DLD1 (cell line): Measurements from ENCODE around the gene KDM2A.
"Not testable (repeated sequence)": the region's sequence is repeated elsewhere in the genome, so short reads cannot be mapped to it uniquely, and the experiment has no call there.

Experiments
- in situ Hi-C: cut with HindIII; loops from 2 replicates; pipeline ENCODE4 v1.10.0; 2017; ENCODE audit warnings: low sequenced_read_pairs

Gene KDM2A

GRCh38 chr11:67255353-67255752 is 136.3 kb downstream of the KDM2A start:
- in situ Hi-C loops: no loop called here

GRCh38 chr11:67255864-67256263 is 136.8 kb downstream of the KDM2A start:
- in situ Hi-C loops: no loop called here

- in situ Hi-C loops: no loop called here
These were observed 137.5 kb downstream of the KDM2A start for GRCh38 chr11:67256477-67257135.

- in situ Hi-C loops: no loop called here
These were observed 141.3 kb downstream of the KDM2A start for GRCh38 chr11:67260406-67260805.

GRCh38 chr11:67260885-67261639 is 142.0 kb downstream of the KDM2A start:
- in situ Hi-C loops: not testable (repeated sequence)

GRCh38 chr11:67261640-67261945 is 142.5 kb downstream of the KDM2A start:
- in situ Hi-C loops: no loop called here

GRCh38 chr11:67261946-67262681 is 143.1 kb downstream of the KDM2A start:
- in situ Hi-C loops: no loop called here

- in situ Hi-C loops: no loop called here
These were observed 143.9 kb downstream of the KDM2A start for GRCh38 chr11:67262731-67263675.

GRCh38 chr11:67264260-67264659 is 145.2 kb downstream of the KDM2A start:
- in situ Hi-C loops: no loop called here

- in situ Hi-C loops: no loop called here
These were observed 146.0 kb downstream of the KDM2A start for GRCh38 chr11:67264877-67265632.

GRCh38 chr11:67265633-67266448 is 146.8 kb downstream of the KDM2A start:
- in situ Hi-C loops: no loop called here

GRCh38 chr11:67266449-67267187 is 147.6 kb downstream of the KDM2A start, which contains the start of gene GRK2:
Gene GRK2 (plus strand): TSS chr11:67266473. CDS start chr11:67266700, 227 bp downstream.
- in situ Hi-C loops: no loop called here

- in situ Hi-C loops: no loop called here
These were observed 148.4 kb downstream of the KDM2A start for GRCh38 chr11:67267188-67268080.

- in situ Hi-C loops: no loop called here
These were observed 149.3 kb downstream of the KDM2A start for GRCh38 chr11:67268081-67268961.

- in situ Hi-C loops: no loop called here
These were observed 149.9 kb downstream of the KDM2A start for GRCh38 chr11:67268962-67269268.

GRCh38 chr11:67269401-67270255 is 150.6 kb downstream of the KDM2A start:
- in situ Hi-C loops: no loop called here
